Measurements from ENCODE around the gene GAS2L3. TPM values are rescaled to one million over a fixed set of nuclear protein-coding genes. Genes with fewer than 3 reads are reported as not detected.

GAS2L3 gene
- total RNA-seq, 1 experiment from 2014 or later: 38.7 TPM

- no peak for TF ChIP-seq EZH2 (IDR thresholded peaks at IDR 0.05)
- no peak for TF ChIP-seq ATF3 (IDR thresholded peaks at IDR 0.05)
- TF ChIP-seq ZBTB33 (IDR thresholded peaks at IDR 0.05; ENCODE audit: extremely low read depth, insufficient replicate concordance, low read length): no peak
- no peak for TF ChIP-seq EGR1 (IDR thresholded peaks at IDR 0.05; ENCODE audit: low read depth)
- no peak for TF ChIP-seq JUND (IDR thresholded peaks at IDR 0.05)
- no peak for TF ChIP-seq ZNF274 (IDR thresholded peaks at IDR 0.05; ENCODE audit: low read depth, low read length)
- no peak for TF ChIP-seq CTCF (IDR thresholded peaks at IDR 0.05 in 2 of 3, conservative IDR thresholded peaks at IDR 0.05 in 1 of 3; ENCODE audit: borderline replicate concordance in 1 of 3, insufficient read depth in 1 of 3, low read depth in 2 of 3, low read length in 2 of 3)
- ATAC-seq (no peak), DNase-seq (ENCODE audit: low read depth, low spot score) (no peak)
- H3K9me3 ChIP-seq (ENCODE audit: control insufficient read depth in 1 of 2, insufficient read depth in 1 of 2, low read depth in 1 of 2, low read length in 2 of 2): no peaks in the 10 kb centered on the region
- H3K4me3 ChIP-seq (replicated peaks in 1 of 2; ENCODE audit: low read depth in 1 of 2, low read length in 2 of 2): no peak overlapping the region
- H3K4me1 ChIP-seq (ENCODE audit: control insufficient read depth in 1 of 2, insufficient read depth in 2 of 2, low read length in 2 of 2): no peaks in the 10 kb centered on the region
- ChIA-PET CTCF (no interaction called here), POLR2A (no interaction called here), RAD21 (ENCODE audit: low non-redundant PET in 1 of 2, low total read pairs in 2 of 2, uncharacterized antibody in 2 of 2, unreplicated experiment in 2 of 2) (no interaction called here)
- no TSS peak for BruUV-seq (replicated peaks)
- no peaks in the 10 kb centered on the region for H3K27me3 ChIP-seq (ENCODE audit: insufficient read depth, low read length)
- no peak overlapping the region for H3K27ac ChIP-seq (ENCODE audit: low read depth, low read length)
- no peak overlapping the region for H2AFZ ChIP-seq (ENCODE audit: low read depth, low read length, poor library complexity, severe bottlenecking)
- no peaks in the 10 kb centered on the region for H4K20me1 ChIP-seq (ENCODE audit: insufficient read depth)
- H3K9ac ChIP-seq (ENCODE audit: low read length): no peak overlapping the region
- peaks cover 26% of the 10 kb centered on the region; the same call in 1 of the 2 replicates for H3K79me2 ChIP-seq (ENCODE audit: insufficient read depth, low read length)
- H3K36me3 ChIP-seq (ENCODE audit: control insufficient read depth in 1 of 2, insufficient read depth in 2 of 2, low read length in 2 of 2): no peaks in the 10 kb centered on the region
- intact Hi-C loops (cut with micrococcal nuclease): no loop called here
- no peaks in the 10 kb centered on the region for H3K9me2 ChIP-seq (ENCODE audit: insufficient read depth)
- H3K4me2 ChIP-seq (ENCODE audit: low read length): no peak overlapping the region
Observed at GRCh38 chr12:100591979-100592378, 18.5 kb downstream of the GAS2L3 start.
